AG04450 (cell line): ENCODE results near the gene PTPMT1. TPM values are rescaled to one million over a fixed set of nuclear protein-coding genes. Genes with fewer than 3 reads are reported as not detected.

ENCODE experiments used
- CTCF ChIA-PET: fragments of 300-600, 350-600 bp; formaldehyde crosslinking; extraction: SDS; loops from one replicate; lab custom pipeline; 2022; ENCODE audit warnings: antibody characterized with exemption, inconsistent platforms; lab: Charles Lee
- POLR2A ChIA-PET: fragments of 350-600 bp; formaldehyde crosslinking; extraction: SDS; loops from one replicate; lab custom pipeline; 2021; ENCODE audit warnings: antibody characterized with exemption, inconsistent platforms; lab: Yijun Ruan, JAX
- DNase-seq: peaks from one replicate; pipeline ENCODE4 v3.0.0-alpha.2; 2011; ENCODE audit warnings: low read depth, low spot score
- H3K27ac ChIP-seq: one replicate; pipeline ENCODE4 v1.5.1; 2012; ENCODE audit warnings: low read depth, low read length, control low read depth
- H3K27me3 ChIP-seq: one replicate; pipeline ENCODE4 v1.6.0; 2012; ENCODE audit warnings: low read length; ENCODE audit not compliant: control insufficient read depth, insufficient read depth
- H3K4me3 ChIP-seq: 2 replicates; pipeline ENCODE4 v1.5.1; 2011; ENCODE audit warnings: mild to moderate bottlenecking, low read depth, low read length, control low read depth
- H3K9me3 ChIP-seq: 2 replicates; pipeline ENCODE4 v1.5.1; 2012; ENCODE audit warnings: low read length; ENCODE audit not compliant: control insufficient read depth, insufficient read depth
- CTCF ChIP-seq: IDR thresholded peaks from 2 replicates; pipeline ENCODE4 v1.5.1; 2011; ENCODE audit warnings: low read depth, low read length, control low read depth, inconsistent platforms
- polyA plus RNA-seq: library from polyadenylated mRNA; depleted of rRNA; stranded (reverse); fragments of >200 nt; gene quantifications from 2 replicates; pipeline ENCODE4 v1.2.3, GENCODE V29; 2011; rRNA removed
- small RNA-seq: library from RNA; depleted of rRNA; stranded (forward); fragments of <200 nt; gene quantifications from one replicate; pipeline ENCODE3, GENCODE V24; 2012; ENCODE audit warnings: low read depth; ENCODE audit not compliant: insufficient read length

The PTPMT1 gene
- polyA plus RNA-seq, 1 experiment, result 39.5 TPM

- ChIA-PET POLR2A (interaction anchor here (0.5 to 1.3 kb wide), 4 partner anchors 9 to 217 kb away, joined by 3 to 10 read pairs (median 4); no protein-coding TSS in a partner anchor), CTCF (interaction anchor here (0.6 to 4.3 kb wide), 24 partner anchors 9 to 842 kb away, joined by 3 to 39 read pairs (median 4); partner anchors contain the start of genes CELF1, KBTBD4 and NDUFS3)
- no peaks in the 10 kb centered on the region for H3K9me3 ChIP-seq
- H3K4me3 ChIP-seq, result no peak overlapping the region
- peak; percentile 69 for DNase-seq
- H3K27me3 ChIP-seq, result no peaks in the 10 kb centered on the region
- no peak overlapping the region for H3K27ac ChIP-seq
- TF ChIP-seq CTCF, result peak; percentile 99
These were observed 51.5 kb downstream of the PTPMT1 start for GRCh38 chr11:47616726-47617416.

GRCh38 chr11:47617417-47617809, 52.0 kb downstream of the PTPMT1 start:
- Histone ChIP-seq H3K27me3 (no peaks in the 10 kb centered on the region), H3K4me3 (no peak overlapping the region), H3K27ac (no peak overlapping the region), H3K9me3 (no peaks in the 10 kb centered on the region)
- ChIA-PET CTCF (interaction anchor here (0.6 to 4.3 kb wide), 15 partner anchors 9 to 244 kb away, joined by 3 to 39 read pairs (median 6); partner anchors contain the start of genes CELF1, KBTBD4 and NDUFS3), POLR2A (interaction anchor here (0.8 to 1.3 kb wide), 2 partner anchors 9 to 218 kb away, joined by 3 to 5 read pairs; no protein-coding TSS in a partner anchor)
- TF ChIP-seq CTCF, result no peak
- DNase-seq, result peak; percentile 44

GRCh38 chr11:47620836-47621378, 55.5 kb downstream of the PTPMT1 start:
- Histone ChIP-seq H3K27ac (no peak overlapping the region), H3K4me3 (no peak overlapping the region), H3K9me3 (no peaks in the 10 kb centered on the region), H3K27me3 (no peaks in the 10 kb centered on the region)
- CTCF ChIA-PET, result interaction anchor here (0.8 to 1.2 kb wide), 2 partner anchors 103 to 247 kb away, joined by 3 to 6 read pairs; no protein-coding TSS in a partner anchor
- no peak for DNase-seq
- POLR2A ChIA-PET, result no interaction called here
- TF ChIP-seq CTCF, result no peak

Small RNA genes lying within 50 kb of the gene (small RNA-seq; reads per million reads assigned to genes)
- not detected for gene RN7SL652P
- gene RNU5E-10P, result not detected

Other genes starting within 250 kb of the PTPMT1 start
- gene MYBPC3, start 212.9 kb upstream of the PTPMT1 start, polyA plus RNA-seq, result not detected in 2 replicates
- gene SPI1, start 187.1 kb upstream of the PTPMT1 start, polyA plus RNA-seq, result not detected in 2 replicates
- gene SLC39A13, start 157.0 kb upstream of the PTPMT1 start, polyA plus RNA-seq, result 54.4 and 65.9 TPM in 2 replicates
- gene PSMC3, start 139.2 kb upstream of the PTPMT1 start, polyA plus RNA-seq, result 211 and 290 TPM in 2 replicates
- gene RAPSN, start 116.5 kb upstream of the PTPMT1 start, polyA plus RNA-seq, result 0.09 TPM in 1 of 2 replicates, not detected in the other
- 87.2 and 87.5 TPM in 2 replicates for gene CELF1, start 12.5 kb upstream of the PTPMT1 start, polyA plus RNA-seq
- gene KBTBD4, start 13.4 kb downstream of the PTPMT1 start, polyA plus RNA-seq, result 19.5 and 20.0 TPM in 2 replicates
- 103 and 106 TPM in 2 replicates for gene NDUFS3, start 13.5 kb downstream of the PTPMT1 start, polyA plus RNA-seq
- gene FAM180B, start 21.1 kb downstream of the PTPMT1 start, polyA plus RNA-seq, result not detected in 2 replicates
- gene C1QTNF4, start 28.8 kb downstream of the PTPMT1 start, polyA plus RNA-seq, result 0.14 and 0.19 TPM in 2 replicates
- gene MTCH2, start 77.0 kb downstream of the PTPMT1 start, polyA plus RNA-seq, result 175 and 194 TPM in 2 replicates
- 2.0 and 2.2 TPM in 2 replicates for gene AGBL2, start 149.8 kb downstream of the PTPMT1 start, polyA plus RNA-seq
- gene FNBP4, start 201.7 kb downstream of the PTPMT1 start, polyA plus RNA-seq, result 60.6 and 74.2 TPM in 2 replicates